Activated CD8-positive, alpha-beta memory T cell treated with anti-CD3 and anti-CD28 coated beads for 48 hours (primary cell): ENCODE data around the gene PKP1.

Experiments used
- DNase-seq, 3 experiments: peaks; one replicate each; pipeline ENCODE4 v3.0.0-alpha.2; 2020; ENCODE audit warnings: low read depth in 2 of 3, low spot score in 2 of 3

The PKP1 gene

DNA sequence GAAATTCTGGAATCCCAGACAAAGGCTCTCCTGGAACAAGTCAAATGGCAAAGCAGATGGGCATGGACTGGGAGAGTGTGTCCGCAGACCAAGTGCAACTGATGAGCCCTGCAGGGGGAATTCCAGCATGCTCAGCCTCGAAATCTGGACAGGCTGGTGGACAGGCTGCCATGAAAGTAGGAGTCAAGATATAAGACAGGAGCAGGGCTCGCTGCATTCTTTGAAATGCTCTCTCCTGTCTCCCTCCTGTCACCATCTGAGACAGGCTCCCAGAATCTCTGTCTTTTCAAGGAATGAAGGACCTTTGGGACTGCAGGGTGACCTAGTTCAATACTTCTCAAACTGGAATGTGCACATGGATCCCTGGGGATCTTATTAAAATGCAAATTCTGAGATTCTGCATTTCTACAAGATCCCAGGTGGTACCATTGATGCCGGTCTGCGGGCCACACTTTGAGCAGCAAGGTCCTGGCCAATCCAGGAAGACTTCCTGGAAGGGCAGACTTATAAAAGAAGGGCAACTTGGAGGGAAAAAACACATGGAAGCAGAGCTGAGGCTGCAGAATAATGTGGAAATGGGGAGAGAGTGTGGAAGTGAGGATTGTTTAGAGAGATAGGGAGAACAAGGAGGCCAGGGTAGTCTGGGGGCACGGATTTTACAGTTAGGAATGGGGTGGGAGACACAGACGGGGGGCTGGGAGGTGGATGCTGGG lies 64.3 kb downstream of the PKP1 start:
- no peak for DNase-seq

DNA sequence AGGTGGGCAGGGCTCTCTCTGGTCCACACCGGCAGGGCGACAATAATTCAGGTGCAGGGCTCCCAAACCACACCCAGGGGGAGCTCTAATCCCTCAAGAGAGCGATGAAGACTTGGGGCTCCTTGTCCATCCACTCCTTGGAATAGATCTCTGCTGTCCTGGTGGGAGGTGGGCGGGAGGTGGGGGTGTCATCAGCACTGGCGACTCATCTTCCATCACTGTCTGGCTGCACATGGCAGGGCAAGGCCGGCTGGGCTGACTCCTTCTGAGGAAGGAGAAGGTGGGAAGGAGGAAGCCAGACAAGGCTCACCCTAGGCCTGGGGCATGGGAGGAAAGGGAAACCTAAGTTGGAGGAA lies 64.9 kb downstream of the PKP1 start:
- peak in 2 of 3 experiments; percentile 13 to 18 for DNase-seq

DNA sequence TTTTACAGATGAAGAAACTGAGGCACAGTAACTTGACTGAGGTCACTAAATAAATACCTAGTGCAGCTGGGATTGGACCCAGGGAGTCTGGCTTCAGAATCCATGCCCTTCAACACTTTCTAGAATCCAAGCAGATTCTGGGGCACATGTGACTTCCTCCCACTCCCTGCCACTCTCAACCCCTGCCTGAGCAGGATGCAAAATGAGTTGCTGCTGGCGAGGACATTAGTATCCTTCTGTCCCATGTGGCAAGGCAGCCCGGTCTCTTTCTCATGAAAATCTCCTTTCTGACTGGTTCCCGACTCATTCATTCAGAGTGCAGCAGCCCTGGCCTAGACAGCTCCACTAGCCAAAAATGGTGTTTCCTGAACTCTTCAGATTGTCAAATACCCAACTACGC lies 65.8 kb downstream of the PKP1 start:
- DNase-seq = no peak

- no peak for DNase-seq
Measured at GRCh38 chr1:201350361-201350725, 67.0 kb downstream of the PKP1 start.

- DNase-seq = no peak
Measured at GRCh38 chr1:201350884-201351283, 67.6 kb downstream of the PKP1 start.

DNA sequence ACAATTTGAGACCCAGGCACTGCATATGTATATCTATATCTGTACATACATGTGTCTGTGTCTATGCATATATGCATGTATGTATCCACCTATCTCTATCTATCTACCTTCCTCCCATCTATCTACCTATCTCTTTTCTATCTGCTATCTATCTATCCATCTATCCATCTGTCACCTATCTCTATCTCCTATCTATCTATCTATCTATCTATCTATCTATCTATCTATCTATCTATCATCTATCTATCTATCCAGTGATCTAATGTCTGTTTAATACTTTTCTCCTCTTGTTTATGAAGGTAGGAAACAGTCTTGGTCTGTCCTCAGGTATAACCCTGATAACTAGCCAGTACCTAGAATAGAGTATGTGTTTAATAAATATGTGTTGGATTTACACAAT lies 68.3 kb downstream of the PKP1 start:
- no peak for DNase-seq

DNA sequence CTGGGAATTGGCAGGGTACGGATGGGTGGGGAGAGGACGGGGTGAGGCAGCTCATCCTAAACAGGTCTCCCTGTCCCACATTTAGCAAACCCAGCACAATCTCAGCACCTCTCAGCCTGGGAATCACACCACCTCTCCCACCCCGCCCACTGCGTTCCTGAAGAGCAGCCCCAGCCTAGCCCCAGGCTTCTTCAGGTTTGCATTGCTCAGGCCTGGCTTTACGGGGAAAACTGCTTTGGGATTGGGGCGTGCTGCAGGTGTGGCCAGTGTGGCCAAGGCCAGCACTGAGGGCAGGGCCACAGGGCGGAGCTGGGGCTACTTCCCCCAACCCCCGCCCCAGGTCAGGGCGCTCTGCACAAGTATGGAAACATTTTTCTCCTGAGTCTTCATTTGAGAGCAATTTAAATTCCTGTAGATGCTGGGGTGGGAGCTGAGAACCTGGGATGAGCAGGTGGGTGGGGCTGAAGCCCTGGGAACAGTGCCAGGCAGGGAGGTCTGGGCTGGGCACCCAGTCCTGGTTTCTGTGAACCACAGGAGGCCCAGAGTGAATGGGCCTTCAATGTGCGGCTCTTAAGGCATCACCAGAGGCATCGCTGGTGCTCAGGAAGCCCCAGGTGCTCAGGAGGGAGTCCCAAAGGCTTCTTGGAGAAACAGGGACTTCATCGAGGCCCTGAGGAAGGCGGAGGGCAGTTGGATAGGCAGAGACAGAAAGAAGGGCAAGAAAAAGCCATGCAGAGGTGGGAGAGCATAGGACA lies 70.1 kb downstream of the PKP1 start:
- DNase-seq = no peak

DNA sequence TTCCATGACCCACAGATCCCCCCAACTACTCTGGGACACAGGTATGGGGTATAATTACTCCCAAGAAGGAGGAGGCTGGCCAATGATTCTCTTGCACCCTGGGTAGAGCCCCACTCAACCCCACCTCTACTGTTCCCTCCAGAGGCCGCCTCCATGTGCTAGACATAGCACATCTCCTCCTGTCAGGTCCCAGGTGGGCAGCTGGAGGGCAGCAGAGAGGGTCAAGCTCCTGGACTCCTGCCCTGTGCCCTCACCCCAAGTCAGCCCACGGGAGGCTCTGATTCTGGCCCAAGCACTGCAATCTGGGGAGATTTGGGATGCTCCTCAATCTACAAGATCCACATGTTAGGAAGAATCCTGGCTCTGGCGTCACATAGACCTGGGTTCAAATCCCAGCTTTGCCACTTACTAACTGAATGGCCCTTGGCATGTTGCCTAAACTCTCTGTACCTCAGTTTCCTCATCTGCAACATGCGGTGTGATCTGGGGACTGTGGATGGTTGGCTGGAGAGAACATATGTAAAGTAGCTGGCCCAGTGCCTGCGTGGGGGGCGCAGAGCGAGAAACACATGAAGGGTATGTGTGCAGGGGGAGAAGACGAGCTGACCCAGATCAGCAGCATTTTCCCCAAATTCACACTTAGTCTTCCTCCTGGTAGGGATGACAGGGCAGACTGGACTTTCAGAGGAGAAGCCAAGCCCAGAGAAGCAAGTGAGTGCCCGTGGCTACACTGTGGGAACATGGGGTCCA lies 71.0 kb downstream of the PKP1 start:
- no peak for DNase-seq

DNA sequence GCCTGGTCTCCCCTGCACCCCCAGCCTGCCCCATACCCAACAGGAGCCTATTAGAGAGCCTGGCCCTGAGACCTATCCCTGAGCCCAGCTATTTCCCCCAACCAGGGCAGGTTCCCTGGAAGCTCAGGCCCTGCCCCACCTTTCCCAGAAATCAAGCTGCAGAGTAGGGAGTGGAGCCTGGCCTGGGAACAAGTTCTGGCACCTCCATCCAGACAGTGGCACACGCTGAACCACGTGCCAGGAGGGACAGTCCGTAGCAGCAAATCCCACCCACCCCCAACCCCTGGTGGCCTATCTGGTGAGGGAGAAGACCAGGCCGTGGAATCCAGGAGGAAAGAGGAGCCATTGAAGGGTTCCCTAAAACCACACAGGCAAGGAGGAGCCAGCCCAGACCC lies 71.6 kb downstream of the PKP1 start:
- DNase-seq = no peak

- DNase-seq = no peak
Measured at GRCh38 chr1:201355471-201355870, 72.2 kb downstream of the PKP1 start.

- no peak for DNase-seq
Measured at GRCh38 chr1:201356236-201356635, 72.9 kb downstream of the PKP1 start.

DNA sequence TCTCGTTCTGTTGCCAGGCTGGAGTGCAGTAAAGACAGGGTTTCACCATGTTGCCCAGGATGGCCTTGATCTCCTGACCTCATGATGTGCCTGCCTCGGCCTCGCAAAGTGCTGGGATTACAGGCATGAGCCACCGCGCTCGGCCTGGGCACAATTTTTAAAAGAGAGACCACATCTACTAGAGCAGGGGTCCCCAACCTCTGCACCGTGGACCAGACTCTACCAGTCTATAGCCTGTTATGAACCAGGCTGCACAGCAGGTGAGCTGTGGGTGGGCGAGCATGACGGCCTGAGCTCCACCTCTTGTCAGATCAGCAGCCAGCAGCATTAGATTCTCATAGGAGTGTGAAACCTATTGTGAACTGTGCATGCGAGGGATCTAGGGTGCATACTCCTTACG lies 73.4 kb downstream of the PKP1 start:
- no peak for DNase-seq

DNA sequence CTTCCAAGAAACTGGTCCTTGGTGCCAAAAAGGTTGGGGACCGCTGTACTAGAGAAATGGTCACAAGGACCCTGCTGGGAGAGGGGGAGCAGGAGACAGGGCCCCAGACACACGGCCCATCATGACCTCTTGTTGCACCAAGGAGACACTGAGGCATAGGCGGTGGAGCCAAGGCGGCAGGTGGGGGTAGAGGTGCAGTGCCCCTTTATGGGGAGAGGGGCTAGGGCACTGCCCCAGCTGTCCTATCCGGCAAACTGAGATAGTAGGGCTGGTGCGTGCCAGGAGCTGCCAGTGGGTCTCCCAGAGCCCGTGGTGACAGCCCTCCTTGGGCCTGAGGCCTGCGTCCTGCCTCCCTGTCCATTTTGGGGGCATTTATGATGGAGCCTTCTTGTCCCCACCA lies 73.9 kb downstream of the PKP1 start:
- no peak for DNase-seq

DNA sequence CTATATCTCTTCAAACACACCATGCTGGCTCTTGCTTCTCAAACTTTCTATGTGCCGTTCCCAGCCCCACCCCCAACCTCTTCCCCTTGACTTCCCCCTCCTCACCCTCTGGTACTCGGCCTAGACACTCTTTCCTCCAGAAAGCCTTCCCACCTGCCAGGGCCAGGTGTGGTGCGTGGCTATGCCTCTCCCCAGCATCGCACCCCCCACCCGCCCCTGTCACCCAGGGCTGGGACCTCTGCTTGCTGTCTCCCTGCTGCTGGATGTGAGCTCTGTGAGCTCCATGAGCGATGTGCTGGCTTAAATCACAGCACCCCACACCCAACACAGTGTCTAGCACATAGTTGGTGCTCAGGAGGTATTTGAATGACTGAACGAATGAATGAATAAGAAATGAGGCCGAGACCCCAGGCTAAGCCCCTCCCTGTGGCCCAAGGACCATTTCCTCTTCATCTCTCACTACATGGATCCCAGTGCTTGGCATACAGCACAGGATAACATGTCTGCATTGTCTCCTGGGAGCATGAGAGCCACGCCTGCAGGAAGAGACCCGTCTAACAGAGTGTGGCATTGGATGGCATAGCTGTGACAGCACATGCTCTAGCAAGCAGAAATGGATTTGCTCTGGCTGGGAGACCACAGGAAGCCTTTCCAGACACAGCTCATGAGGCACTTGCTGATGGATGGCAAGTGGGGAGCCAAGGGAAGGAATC lies 74.5 kb downstream of the PKP1 start:
- DNase-seq = no peak

DNA sequence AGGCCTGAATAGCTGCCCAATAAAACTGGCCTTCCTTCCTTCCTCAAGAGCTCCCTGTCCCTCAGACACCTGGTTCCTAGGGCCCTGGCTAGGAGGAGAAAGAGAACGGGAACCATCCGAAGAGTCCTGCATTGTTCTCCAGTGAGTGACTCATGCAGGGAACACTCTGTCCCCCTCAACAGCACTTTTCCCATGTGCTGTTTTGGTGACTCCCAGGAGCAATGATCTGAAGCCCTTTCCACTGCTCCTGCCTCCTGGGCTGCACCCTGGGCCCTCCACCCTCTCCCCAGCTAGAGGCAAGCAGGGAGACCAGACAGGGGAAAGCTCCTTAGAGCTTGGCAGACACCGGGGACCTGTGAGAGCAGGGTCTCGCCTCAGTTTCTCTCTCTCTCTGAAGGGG lies 75.3 kb downstream of the PKP1 start:
- no peak for DNase-seq

GRCh38 chr1:201359031-201359872 lies 75.9 kb downstream of the PKP1 start:
- no peak for DNase-seq

- no peak for DNase-seq
Measured at GRCh38 chr1:201359873-201360210, 76.5 kb downstream of the PKP1 start.

DNA sequence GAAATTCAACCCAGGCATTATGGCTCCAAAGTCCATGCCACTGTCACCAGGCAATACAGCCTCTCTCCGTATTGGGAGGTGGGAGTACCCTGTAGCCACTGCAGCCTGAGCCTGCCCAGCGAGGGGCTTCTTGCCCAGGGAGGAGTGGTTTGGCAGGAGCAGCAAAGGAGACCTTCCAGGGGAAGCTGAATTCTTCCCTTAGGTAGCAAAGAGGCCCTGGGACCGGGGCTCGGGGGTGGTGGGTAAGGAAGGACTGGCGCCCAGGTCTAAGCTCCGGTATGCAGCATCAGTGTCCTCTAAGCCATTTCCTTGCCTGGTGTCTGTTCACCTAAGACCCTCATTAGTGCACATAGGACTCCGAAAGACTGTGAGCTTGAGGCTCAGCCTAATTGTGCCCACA lies 77.2 kb downstream of the PKP1 start:
- no peak for DNase-seq

DNA sequence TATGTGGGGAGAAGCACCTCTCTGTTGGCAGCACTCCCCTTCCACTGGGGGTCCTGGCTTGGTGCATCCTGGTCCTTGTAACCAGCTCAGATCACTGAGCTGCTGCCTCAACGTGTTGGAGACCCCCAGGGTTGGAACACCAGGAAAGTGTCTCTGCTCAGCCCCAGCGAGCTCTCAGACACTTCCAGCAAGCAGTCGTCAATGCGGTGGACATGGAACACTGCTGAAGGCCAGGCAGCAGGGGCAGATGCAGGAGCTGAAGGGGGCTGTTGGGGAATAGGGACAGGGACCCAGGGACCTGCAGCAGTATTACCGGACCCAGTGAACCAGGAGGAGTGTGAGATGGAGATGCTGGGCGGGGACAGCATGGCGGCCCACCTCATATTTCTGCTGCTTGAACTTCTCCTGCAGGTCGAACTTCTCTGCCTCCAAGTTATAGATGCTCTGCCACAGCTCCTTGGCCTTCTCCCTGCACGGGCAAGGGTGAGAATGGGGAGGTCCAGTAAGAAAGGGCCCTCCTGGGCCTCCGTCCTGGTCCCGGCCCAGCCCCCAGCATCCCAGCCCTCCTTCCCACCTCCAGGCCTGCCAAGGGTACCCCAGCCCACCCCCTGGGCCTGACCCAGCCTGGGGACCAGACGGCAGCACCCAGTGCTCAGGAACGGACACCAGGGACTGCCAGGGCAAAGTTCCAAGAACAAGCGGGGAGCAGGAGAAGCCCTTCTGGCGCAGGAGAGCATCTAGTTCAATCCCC lies 77.8 kb downstream of the PKP1 start:
- DNase-seq = no peak
